Sigmoid colon (tissue), 7 donors: ENCODE measurements around the gene DBT. TPM values are rescaled to one million over a fixed set of nuclear protein-coding genes. Genes with fewer than 3 reads are reported as not detected.
"Not testable (repeated sequence)": the region's sequence is repeated elsewhere in the genome, so short reads cannot be mapped to it uniquely, and the experiment has no call there.

Experiments used
- DNase-seq: peaks from one replicate; pipeline ENCODE4 v3.0.0-alpha.2; 2019
- H3K27ac ChIP-seq, 4 donors: fragments of 200-600 bp; sonication (generic); one replicate each; pipeline ENCODE4 v1.5.1; 2016 to 2019; ENCODE audit warnings: mild to moderate bottlenecking in 1 of 4
- H3K27me3 ChIP-seq, 3 donors: fragments of 200-600 bp; sonication (generic); one replicate each; pipeline ENCODE4 v1.5.1; 2019; ENCODE audit warnings: mild to moderate bottlenecking in 1 of 3
- H3K36me3 ChIP-seq, 4 donors: fragments of 200-600 bp; sonication (generic); one replicate each; pipeline ENCODE4 v1.5.1; 2016 to 2019
- H3K4me1 ChIP-seq, 4 donors: fragments of 200-600 bp; sonication (generic); one replicate each; pipeline ENCODE4 v1.5.1; 2017 to 2019
- H3K4me3 ChIP-seq, 4 donors: fragments of 200-600 bp; sonication (generic); one replicate each; pipeline ENCODE4 v1.5.1; 2017 to 2019; ENCODE audit warnings: mild to moderate bottlenecking in 2 of 4, moderate library complexity in 1 of 4
- H3K9me3 ChIP-seq, 4 donors: fragments of 200-600 bp in 3 of 4; sonication (generic) in 3 of 4; one replicate each; pipeline versions ENCODE4 v1.5.1 to v1.6.1; 2013 to 2019
- CTCF ChIP-seq, 4 experiments: fragments of 450-650 bp in 3 of 4; fragments of 200-600 bp in 1 of 4; IDR thresholded peaks; one replicate each; pipeline ENCODE4 v1.5.1; 2016 to 2019; ENCODE audit warnings: antibody characterized with exemption in 4 of 4, mild to moderate bottlenecking in 3 of 4, moderate library complexity in 2 of 4
- EP300 ChIP-seq, 4 donors: sonication (generic); formaldehyde crosslinking; IDR thresholded peaks; one replicate each; pipeline ENCODE4 v1.6.1; 2017; ENCODE audit warnings: antibody characterized with exemption in 4 of 4
- POLR2A ChIP-seq, 2 donors: fragments of 450-650 bp; IDR thresholded peaks; one replicate each; pipeline ENCODE4 v1.6.1; 2016; ENCODE audit warnings: antibody characterized with exemption in 2 of 2, mild to moderate bottlenecking in 2 of 2, moderate library complexity in 2 of 2
- POLR2AphosphoS5 ChIP-seq, 4 donors: sonication (generic); formaldehyde crosslinking; IDR thresholded peaks; one replicate each; pipeline ENCODE4 v1.6.1; 2017; ENCODE audit warnings: antibody characterized with exemption in 4 of 4
- WGBS, 2 donors: extraction: QIAGEN DNeasy Blood & Tissue Kit; methylation state at CpG; one replicate each; pipeline ENCODE4 v1.1.7; 2013; 5-methylcytosine and 5-hydroxymethylcytosine counted together
- intact Hi-C: fragments of 100-400 bp; cut with DNase I; formaldehyde crosslinking; loops from one replicate; pipeline ENCODE4 v1.15.1; 2023
- polyA plus RNA-seq, 3 donors: library from polyadenylated mRNA; stranded (reverse); fragments of 200-250 nt; gene quantifications; one replicate each; pipeline ENCODE4 v1.2.3, GENCODE V29; 2013
- total RNA-seq, 4 donors: library from RNA; depleted of rRNA; stranded (reverse); fragments of >200 nt; gene quantifications; one replicate each; pipeline ENCODE4 v1.1.0, GENCODE V29; 2016
- donor health status: healthy with polysubstance abuse.
- donor health status: Bipolar disorder and iron deficiency.
- donor health status: healthy.

The DBT gene
- total and polyA plus RNA-seq, 7 donors: 3.0 to 14.3 (median 8.8) TPM

- H3K4me3 ChIP-seq: peak within 1 kb of the TSS; percentile 70 to 83 (median 75)
- peak within 1 kb of the TSS; percentile 82 to 87 (median 84) for H3K27ac ChIP-seq
- peak; percentile 65 to 94 (median 82) for TF ChIP-seq POLR2AphosphoS5 (IDR thresholded peaks at IDR 0.05)
- no peak for TF ChIP-seq EP300 (IDR thresholded peaks at IDR 0.05)
- TF ChIP-seq POLR2A (IDR thresholded peaks at IDR 0.05): peak; percentile 38 to 44
- no peaks in the 10 kb centered on the region for H3K27me3 ChIP-seq
- WGBS, 2 donors: 0 to 1% methylated on average over 53 of the region's 53 CpGs
- H3K4me1 ChIP-seq: peaks cover 0 to 44% (median 23%) of the 10 kb centered on the region in 4 donors
- no peaks in the 10 kb centered on the region for H3K9me3 ChIP-seq
- peak; percentile 98 for DNase-seq
- intact Hi-C loops: loop anchor here (5.0 kb wide), 1 partner anchor 86 kb away; the partner anchor contains the start of gene CDC14A
- H3K36me3 ChIP-seq: peaks cover 9 to 42% (median 17%) of the 10 kb centered on the region in 4 donors
These were observed 16.5 kb upstream of the DBT start, which contains the start of gene RTCA for GRCh38 chr1:100265931-100266740. Gene RTCA, plus strand, starts transcription at chr1:100266216. Its CDS starts 160 bp downstream, at chr1:100266376.

GRCh38 chr1:100265562-100265930 is 15.9 kb upstream of the DBT start:
- Histone ChIP-seq H3K4me3 (peak overlapping the region; percentile 70 to 83 (median 75)), H3K9me3 (no peaks in the 10 kb centered on the region), H3K27ac (peak overlapping the region; percentile 82 to 87 (median 84)), H3K4me1 (peaks cover 0 to 44% (median 23%) of the 10 kb centered on the region in 4 donors), H3K27me3 (no peaks in the 10 kb centered on the region), H3K36me3 (peaks cover 3 to 36% (median 12%) of the 10 kb centered on the region in 4 donors)
- 2 to 4% methylated on average over 12 of the region's 12 CpGs for WGBS, 2 donors
- DNase-seq: no peak
- intact Hi-C loops: loop anchor here (5.0 kb wide), 1 partner anchor 87 kb away; the partner anchor contains the start of gene CDC14A
- TF ChIP-seq POLR2A (IDR thresholded peaks at IDR 0.05): no peak
- TF ChIP-seq CTCF (IDR thresholded peaks at IDR 0.05): no peak
- no peak for TF ChIP-seq POLR2AphosphoS5 (IDR thresholded peaks at IDR 0.05)
- TF ChIP-seq EP300 (IDR thresholded peaks at IDR 0.05): no peak

- Histone ChIP-seq H3K36me3 (peaks cover 0 to 24% (median 5%) of the 10 kb centered on the region in 4 donors), H3K4me1 (peaks cover 0 to 32% (median 23%) of the 10 kb centered on the region in 4 donors)
- H3K9me3 ChIP-seq, intact Hi-C loops, H3K4me3 ChIP-seq, H3K27ac ChIP-seq, DNase-seq, H3K27me3 ChIP-seq: not testable (repeated sequence)
- 91% methylated on average over 5 of the region's 5 CpGs for WGBS, 2 donors
These were observed 14.4 kb upstream of the DBT start for GRCh38 chr1:100264081-100264480.

- H3K4me1 ChIP-seq: peaks cover 0 to 8% (median 4%) of the 10 kb centered on the region in 4 donors
- DNase-seq: no peak
- peaks cover 0 to 6% (median 0%) of the 10 kb centered on the region in 4 donors for H3K36me3 ChIP-seq
- no peaks in the 10 kb centered on the region for H3K27me3 ChIP-seq
- intact Hi-C loops: no loop called here
- H3K4me3 ChIP-seq: no peak overlapping the region
- H3K27ac ChIP-seq: no peak overlapping the region
- H3K9me3 ChIP-seq: no peaks in the 10 kb centered on the region
- TF ChIP-seq CTCF (IDR thresholded peaks at IDR 0.05) (no peak), POLR2AphosphoS5 (IDR thresholded peaks at IDR 0.05) (no peak), EP300 (IDR thresholded peaks at IDR 0.05) (no peak), POLR2A (IDR thresholded peaks at IDR 0.05) (no peak)
These were observed 12.1 kb upstream of the DBT start for GRCh38 chr1:100261686-100262085.

GRCh38 chr1:100258427-100258826 is 8.8 kb upstream of the DBT start:
- DNase-seq, H3K4me3 ChIP-seq, H3K4me1 ChIP-seq, intact Hi-C loops, H3K36me3 ChIP-seq, H3K9me3 ChIP-seq, H3K27ac ChIP-seq, H3K27me3 ChIP-seq: not testable (repeated sequence)
- WGBS, 2 donors: 81 to 95% methylated on average over 6 of the region's 6 CpGs

- H3K36me3 ChIP-seq, H3K4me1 ChIP-seq, H3K27ac ChIP-seq, DNase-seq, H3K9me3 ChIP-seq, H3K4me3 ChIP-seq, intact Hi-C loops, H3K27me3 ChIP-seq: not testable (repeated sequence)
- WGBS, 2 donors: 81 to 93% methylated on average over 5 of the region's 5 CpGs
These were observed 6.6 kb upstream of the DBT start for GRCh38 chr1:100256273-100256672.
